CD4-positive, alpha-beta T cell treated with Interferon alpha-2 for 1 hour (primary cell): ENCODE data around the gene PTPRE.

Experiments used
- DNase-seq, 2 donors: peaks; one replicate each; pipeline ENCODE4 v3.0.0-alpha.2; 2020 to 2022

Gene PTPRE

GRCh38 chr10:127906548-127907377, at the start of gene PTPRE:
Gene PTPRE, plus strand, starts transcription at chr10:127907103. Its CDS starts 133,779 bp downstream, at chr10:128040882.
- peak; percentile 47 to 65 for DNase-seq

GRCh38 chr10:127860592-127860991, 46.3 kb upstream of the PTPRE start:
- DNase-seq, result no peak

GRCh38 chr10:127863231-127863825, 43.6 kb upstream of the PTPRE start:
- no peak for DNase-seq

- no peak for DNase-seq
Measured at GRCh38 chr10:127866276-127867013, 40.5 kb upstream of the PTPRE start.

- DNase-seq, result no peak
Measured at GRCh38 chr10:127867805-127868204, 39.1 kb upstream of the PTPRE start.

GRCh38 chr10:127869329-127869728, 37.6 kb upstream of the PTPRE start:
- DNase-seq, result no peak

GRCh38 chr10:127871631-127872010, 35.3 kb upstream of the PTPRE start:
- no peak for DNase-seq

- DNase-seq, result no peak
Measured at GRCh38 chr10:127872011-127872761, 34.7 kb upstream of the PTPRE start.

- DNase-seq, result no peak
Measured at GRCh38 chr10:127872871-127873600, 33.9 kb upstream of the PTPRE start.

- no peak for DNase-seq
Measured at GRCh38 chr10:127873901-127874470, 32.9 kb upstream of the PTPRE start.

- no peak for DNase-seq
Measured at GRCh38 chr10:127874671-127875448, 32.0 kb upstream of the PTPRE start.

GRCh38 chr10:127875449-127875765, 31.5 kb upstream of the PTPRE start:
- no peak for DNase-seq

- DNase-seq, result no peak
Measured at GRCh38 chr10:127875916-127876315, 31.0 kb upstream of the PTPRE start.

GRCh38 chr10:127877116-127877515, 29.8 kb upstream of the PTPRE start:
- no peak for DNase-seq

- no peak for DNase-seq
Measured at GRCh38 chr10:127877699-127878098, 29.2 kb upstream of the PTPRE start.

- no peak for DNase-seq
Measured at GRCh38 chr10:127878475-127879055, 28.3 kb upstream of the PTPRE start.

GRCh38 chr10:127880557-127880956, 26.3 kb upstream of the PTPRE start:
- DNase-seq, result peak; percentile 23 to 26

- DNase-seq, result no peak
Measured at GRCh38 chr10:127881262-127881661, 25.6 kb upstream of the PTPRE start.

GRCh38 chr10:127882391-127882790, 24.5 kb upstream of the PTPRE start:
- DNase-seq, result no peak

- DNase-seq, result no peak
Measured at GRCh38 chr10:127882801-127883459, 24.0 kb upstream of the PTPRE start.
